Occipital lobe (tissue), 2 donors: ENCODE measurements around the gene P2RY2. TPM values are rescaled to one million over a fixed set of nuclear protein-coding genes. Genes with fewer than 3 reads are reported as not detected.

Source experiments
- DNase-seq: peaks from one replicate; lab custom pipeline; 2025; lab: John Stamatoyannopoulos, UW
- total RNA-seq: library from RNA; depleted of rRNA; stranded (reverse); fragments of >200 nt; gene quantifications from one replicate; pipeline ENCODE4 v1.2.3, GENCODE V29; 2014

The P2RY2 gene
- total RNA-seq, 1 donor from 2014 or later = not detected

GRCh38 chr11:73204711-73205121 lies 13.4 kb upstream of the P2RY2 start:
- no peak for DNase-seq

- no peak for DNase-seq
Measured at GRCh38 chr11:73205661-73206343, 12.3 kb upstream of the P2RY2 start.

- DNase-seq = no peak
Measured at GRCh38 chr11:73206801-73207200, 11.3 kb upstream of the P2RY2 start.

GRCh38 chr11:73209892-73210291 lies 8.2 kb upstream of the P2RY2 start:
- no peak for DNase-seq

GRCh38 chr11:73210916-73211667 lies 7.0 kb upstream of the P2RY2 start:
- DNase-seq = no peak

GRCh38 chr11:73213196-73214143 lies 4.6 kb upstream of the P2RY2 start:
- DNase-seq = no peak

GRCh38 chr11:73215191-73216134 lies 2.6 kb upstream of the P2RY2 start:
- no peak for DNase-seq

GRCh38 chr11:73216465-73216864 lies 1.6 kb upstream of the P2RY2 start:
- no peak for DNase-seq

GRCh38 chr11:73217131-73217809 lies 811 bp upstream of the P2RY2 start:
- no peak for DNase-seq

- DNase-seq = no peak
Measured at GRCh38 chr11:73217810-73218105, 323 bp upstream of the P2RY2 start.

- DNase-seq = no peak
Measured at GRCh38 chr11:73218830-73219215, 742 bp downstream of the P2RY2 start.

- DNase-seq = no peak
Measured at GRCh38 chr11:73219396-73220285, 1.6 kb downstream of the P2RY2 start.

- DNase-seq = no peak
Measured at GRCh38 chr11:73221451-73221850, 3.4 kb downstream of the P2RY2 start.

- no peak for DNase-seq
Measured at GRCh38 chr11:73221996-73222395, 3.9 kb downstream of the P2RY2 start.

- no peak for DNase-seq
Measured at GRCh38 chr11:73223998-73224730, 6.1 kb downstream of the P2RY2 start.

- no peak for DNase-seq
Measured at GRCh38 chr11:73225001-73225686, 7.1 kb downstream of the P2RY2 start.

- DNase-seq = no peak
Measured at GRCh38 chr11:73225851-73226250, 7.8 kb downstream of the P2RY2 start.
